VCaP (cell line): ENCODE results near the gene SPTLC3.

Experiments
- H3K27ac ChIP-seq: fragments of 450-650 bp; 2 replicates; pipeline ENCODE4 v1.5.1; 2017
- CTCF ChIP-seq: fragments of 450-650 bp; conservative IDR thresholded peaks from 2 replicates; pipeline ENCODE4 v1.5.1; 2017; ENCODE audit warnings: mild to moderate bottlenecking, moderate library complexity

Gene SPTLC3

GRCh38 chr20:13101706-13102105 is 92.9 kb downstream of the SPTLC3 start:
- H3K27ac ChIP-seq: no peak overlapping the region
- no peak for TF ChIP-seq CTCF

DNA sequence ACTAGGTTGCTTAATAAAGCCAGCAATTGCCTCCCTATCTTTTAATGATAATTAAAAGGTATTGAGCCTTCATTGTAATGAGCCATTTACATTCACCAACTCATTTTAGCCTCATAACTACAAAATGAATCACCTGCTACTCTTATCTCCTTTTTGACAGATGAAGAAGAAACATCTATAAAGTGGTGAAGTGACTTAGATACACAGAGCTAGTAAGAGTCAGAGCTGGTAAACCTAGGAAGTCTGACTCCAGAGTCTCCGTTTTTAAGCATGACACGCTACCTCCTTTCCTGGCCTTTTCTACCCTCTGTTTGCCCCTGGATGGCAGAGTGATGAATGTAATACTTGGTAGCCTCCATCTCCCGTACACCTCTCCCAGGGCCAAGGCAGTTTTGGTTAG is 93.5 kb downstream of the SPTLC3 start:
- H3K27ac ChIP-seq: no peak overlapping the region
- TF ChIP-seq CTCF: no peak

- no peak for TF ChIP-seq CTCF
- no peak overlapping the region for H3K27ac ChIP-seq
Measured at GRCh38 chr20:13102694-13103093, 93.9 kb downstream of the SPTLC3 start.

DNA sequence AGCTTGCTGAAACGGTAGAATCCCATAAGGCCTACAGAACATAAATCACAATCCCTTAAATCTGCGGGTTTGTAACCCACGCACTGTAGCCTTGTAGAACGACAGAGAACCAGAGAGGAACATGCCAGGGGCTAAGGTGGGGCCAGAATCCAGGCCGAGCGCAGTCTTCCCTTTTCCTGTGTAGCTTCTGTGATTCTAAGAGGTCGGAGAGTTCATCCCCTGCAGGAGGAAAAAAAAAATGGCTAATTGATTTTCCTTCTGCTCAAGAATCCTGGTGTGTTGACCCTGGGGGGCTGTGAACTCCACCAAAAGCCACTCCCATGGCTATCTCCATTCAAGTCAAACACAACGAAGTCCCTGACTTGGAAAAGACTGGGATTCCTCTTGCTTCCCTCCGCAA is 96.3 kb downstream of the SPTLC3 start:
- no peak overlapping the region for H3K27ac ChIP-seq
- no peak for TF ChIP-seq CTCF

- no peak overlapping the region for H3K27ac ChIP-seq
- peak; percentile 84 for TF ChIP-seq CTCF
Measured at GRCh38 chr20:13105864-13106457, 97.2 kb downstream of the SPTLC3 start.

DNA sequence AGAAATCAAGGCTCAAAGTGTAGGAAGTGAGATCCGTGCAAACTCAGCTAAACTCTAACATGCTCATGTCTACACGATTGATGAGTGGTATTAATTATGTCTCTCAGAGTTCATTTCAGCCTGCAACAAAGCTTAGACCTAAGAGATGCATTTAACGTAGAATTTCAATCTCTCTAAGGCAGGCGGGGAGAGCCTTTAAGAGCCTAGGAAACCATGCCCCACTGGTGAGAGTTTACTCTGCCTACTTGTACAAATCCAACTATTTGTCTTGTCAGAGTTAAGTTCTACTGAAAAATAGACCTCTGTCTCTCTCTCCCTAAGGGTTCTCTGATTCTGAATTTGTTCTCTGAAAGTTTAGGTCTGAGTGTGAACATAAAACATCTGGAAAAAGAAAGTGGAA is 100.9 kb downstream of the SPTLC3 start:
- no peak overlapping the region for H3K27ac ChIP-seq
- TF ChIP-seq CTCF: no peak

DNA sequence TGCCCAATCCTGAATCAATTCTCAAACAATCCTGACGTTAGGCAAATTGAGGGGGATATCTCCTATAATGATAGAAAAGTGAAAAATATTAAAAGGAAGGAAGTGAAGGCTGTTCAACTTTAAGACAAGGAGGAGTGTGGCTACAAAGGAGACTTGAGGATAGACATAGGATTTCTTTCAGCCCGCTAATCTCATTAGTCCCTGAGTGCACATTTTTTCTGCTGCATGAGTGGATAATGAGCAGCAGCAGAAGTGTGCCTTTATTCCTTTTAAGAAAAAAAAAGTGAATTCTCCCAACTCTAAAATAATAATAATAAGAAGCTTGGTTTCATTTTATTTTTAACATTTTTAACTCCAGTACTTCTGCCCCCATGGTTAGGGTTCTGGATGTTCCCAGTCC is 102.0 kb downstream of the SPTLC3 start:
- H3K27ac ChIP-seq: peak overlapping the region; percentile 20; the same call in 1 of the 2 replicates

More for the DNA sequence above, 102.0 kb downstream of the SPTLC3 start:
- no peak for TF ChIP-seq CTCF
